NB4 (cell line): ENCODE measurements around the gene FETUB.

Experiments used
- CTCF ChIP-seq: IDR thresholded peaks from one replicate; pipeline ENCODE4 v1.5.1; 2012; ENCODE audit warnings: low read depth, low read length
- MAX ChIP-seq: IDR thresholded peaks from 2 replicates; pipeline ENCODE4 v1.6.1; 2011; ENCODE audit warnings: low read depth, low read length
- POLR2A ChIP-seq: IDR thresholded peaks from 2 replicates; pipeline ENCODE4 v1.6.1; 2011; ENCODE audit warnings: mild to moderate bottlenecking; ENCODE audit not compliant: insufficient read length; ENCODE audit errors: extremely low read depth

GRCh38 chr3:186639778-186640472, at the start of gene FETUB:
- TF ChIP-seq POLR2A (no peak), CTCF (no peak), MAX (no peak)
